Upper lobe of left lung (tissue), 4 donors: Measurements from ENCODE around the gene AGAP1.

Source experiments
- POLR2A ChIP-seq, 4 donors: fragments of 450-650 bp; IDR thresholded peaks; one replicate each; pipeline ENCODE4 v1.5.1; 2016 to 2017; ENCODE audit warnings: antibody characterized with exemption in 4 of 4, mild to moderate bottlenecking in 2 of 4
- POLR2AphosphoS5 ChIP-seq, 2 donors: sonication (generic); formaldehyde crosslinking; IDR thresholded peaks; one replicate each; pipeline ENCODE4 v1.5.1; 2017; ENCODE audit warnings: antibody characterized with exemption in 2 of 2
- TF ChIP-seq, protein P1 (sequence below), 6 experiments: fragments of 450-650 bp in 4 of 6; fragments of 200-600 bp in 2 of 6; sonication (generic) in 2 of 6; IDR thresholded peaks; one replicate each; pipeline ENCODE4 v1.5.1; 2016 to 2019; ENCODE audit warnings: antibody characterized with exemption in 6 of 6

DNA sequence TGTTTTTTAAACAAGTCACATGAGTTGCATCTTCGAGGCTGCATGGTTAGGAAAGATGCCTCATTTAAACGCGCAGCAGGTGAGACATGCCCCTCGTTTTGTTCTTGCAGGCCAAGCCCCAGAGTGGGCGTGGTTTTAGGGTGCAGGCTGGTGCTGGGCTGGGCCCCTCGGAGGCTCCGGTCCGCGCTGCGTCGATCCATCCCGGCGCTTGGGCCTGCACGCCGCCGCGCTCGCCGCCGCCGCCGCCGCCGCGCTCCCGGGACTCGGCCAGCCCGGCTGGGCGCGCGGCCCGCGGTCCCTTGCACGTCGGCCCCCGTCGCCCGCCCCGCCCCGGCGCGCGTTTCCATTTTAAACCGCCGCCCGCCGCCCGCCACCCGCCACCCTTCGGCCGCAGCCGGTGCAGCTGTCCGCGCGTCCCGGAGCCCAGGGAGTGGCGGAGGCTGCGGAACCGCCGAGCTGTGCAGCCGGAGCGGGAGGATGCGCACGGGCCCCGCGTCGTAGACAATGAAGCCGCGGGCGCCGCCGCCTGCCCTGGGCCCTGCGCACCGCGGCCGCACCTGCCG is 175.5 kb downstream of the AGAP1 start:
- TF ChIP-seq, protein P1, sequence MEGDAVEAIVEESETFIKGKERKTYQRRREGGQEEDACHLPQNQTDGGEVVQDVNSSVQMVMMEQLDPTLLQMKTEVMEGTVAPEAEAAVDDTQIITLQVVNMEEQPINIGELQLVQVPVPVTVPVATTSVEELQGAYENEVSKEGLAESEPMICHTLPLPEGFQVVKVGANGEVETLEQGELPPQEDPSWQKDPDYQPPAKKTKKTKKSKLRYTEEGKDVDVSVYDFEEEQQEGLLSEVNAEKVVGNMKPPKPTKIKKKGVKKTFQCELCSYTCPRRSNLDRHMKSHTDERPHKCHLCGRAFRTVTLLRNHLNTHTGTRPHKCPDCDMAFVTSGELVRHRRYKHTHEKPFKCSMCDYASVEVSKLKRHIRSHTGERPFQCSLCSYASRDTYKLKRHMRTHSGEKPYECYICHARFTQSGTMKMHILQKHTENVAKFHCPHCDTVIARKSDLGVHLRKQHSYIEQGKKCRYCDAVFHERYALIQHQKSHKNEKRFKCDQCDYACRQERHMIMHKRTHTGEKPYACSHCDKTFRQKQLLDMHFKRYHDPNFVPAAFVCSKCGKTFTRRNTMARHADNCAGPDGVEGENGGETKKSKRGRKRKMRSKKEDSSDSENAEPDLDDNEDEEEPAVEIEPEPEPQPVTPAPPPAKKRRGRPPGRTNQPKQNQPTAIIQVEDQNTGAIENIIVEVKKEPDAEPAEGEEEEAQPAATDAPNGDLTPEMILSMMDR (IDR thresholded peaks at IDR 0.05) = no peak
- TF ChIP-seq POLR2AphosphoS5 (IDR thresholded peaks at IDR 0.05) (no peak), POLR2A (IDR thresholded peaks at IDR 0.05) (no peak)
